Liver (tissue), 3 donors: ENCODE measurements around the gene UBASH3A.

Experiments
- CTCF ChIP-seq: fragments of 150-350 bp; IDR thresholded peaks from 2 replicates; pipeline ENCODE4 v1.5.1; 2017; ENCODE audit warnings: improper control_type of control experiment, low read depth, low read length; ENCODE audit not compliant: missing input control
- EGR1 ChIP-seq, 2 donors: IDR thresholded peaks; 2 replicates each; pipeline ENCODE4 v1.6.1; 2016 to 2018; ENCODE audit warnings: antibody characterized with exemption in 2 of 2, low read depth in 2 of 2
- HNF4G ChIP-seq: IDR thresholded peaks from 2 replicates; pipeline ENCODE4 v1.6.1; 2016; ENCODE audit warnings: antibody characterized with exemption
- JUND ChIP-seq, 2 donors: IDR thresholded peaks; 2 replicates each; pipeline ENCODE4 v1.6.1; 2016; ENCODE audit warnings: antibody characterized with exemption in 2 of 2
- RAD21 ChIP-seq, 2 donors: IDR thresholded peaks; 2 replicates each; pipeline ENCODE4 v1.6.1; 2016; ENCODE audit warnings: antibody characterized with exemption in 2 of 2, mild to moderate bottlenecking in 2 of 2
- RXRA ChIP-seq, 2 donors: IDR thresholded peaks; 2 replicates each; pipeline ENCODE4 v1.6.1; 2017 to 2018; ENCODE audit warnings: antibody characterized with exemption in 2 of 2, mild to moderate bottlenecking in 1 of 2
- SP1 ChIP-seq: IDR thresholded peaks from 2 replicates; pipeline ENCODE4 v1.6.1; 2018; ENCODE audit warnings: antibody characterized with exemption, mild to moderate bottlenecking
- TAF1 ChIP-seq: conservative IDR thresholded peaks from 2 replicates; pipeline ENCODE4 v1.6.1; 2016; ENCODE audit warnings: antibody characterized with exemption, mild to moderate bottlenecking
- donor health status: healthy.
- donor health status: healthy.

GRCh38 chr21:42414928-42415769, 11.4 kb downstream of the UBASH3A start:
- no peak for TF ChIP-seq CTCF
- TF ChIP-seq SP1: no peak
- no peak for TF ChIP-seq RXRA (IDR thresholded peaks at IDR 0.05)
- TF ChIP-seq EGR1 (IDR thresholded peaks at IDR 0.05; ENCODE audit: low read depth in 2 of 2): no peak
- TF ChIP-seq JUND (IDR thresholded peaks at IDR 0.05): no peak
- TF ChIP-seq HNF4G: no peak
- no peak for TF ChIP-seq RAD21 (IDR thresholded peaks at IDR 0.05)
- TF ChIP-seq TAF1: no peak
